DMS53 treated with DMSO at 0.1 percent for 48 hours (cell line): Measurements from ENCODE around the gene DHRS12.
A peak's percentile ranks its signal among the peaks of the same experiment; 100 is the strongest.

Source experiments
- DNase-seq: peaks from one replicate; lab custom pipeline; 2025; ENCODE audit not compliant: unreplicated experiment; lab: John Stamatoyannopoulos, UW

Gene DHRS12

DNA sequence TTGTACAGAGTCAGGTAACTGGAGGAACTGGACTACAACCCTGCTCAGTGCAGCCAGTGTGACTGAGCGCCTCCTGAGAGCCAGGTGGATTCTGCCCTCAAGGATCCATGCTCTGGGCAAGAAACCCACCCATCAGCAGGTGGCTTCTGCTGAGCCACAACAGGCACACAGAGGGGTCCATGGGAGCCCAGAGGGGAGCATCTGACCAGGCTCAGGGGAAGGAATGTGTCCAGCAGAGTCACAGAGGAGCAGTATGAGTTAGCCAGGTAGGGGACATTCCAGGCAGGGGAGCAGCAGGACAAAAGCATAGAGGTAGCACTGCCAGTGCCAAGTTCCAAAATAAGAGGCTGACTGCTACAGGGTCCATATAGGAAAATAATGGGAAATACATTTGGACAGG lies 19.9 kb downstream of the DHRS12 start:
- DNase-seq = no peak

DNA sequence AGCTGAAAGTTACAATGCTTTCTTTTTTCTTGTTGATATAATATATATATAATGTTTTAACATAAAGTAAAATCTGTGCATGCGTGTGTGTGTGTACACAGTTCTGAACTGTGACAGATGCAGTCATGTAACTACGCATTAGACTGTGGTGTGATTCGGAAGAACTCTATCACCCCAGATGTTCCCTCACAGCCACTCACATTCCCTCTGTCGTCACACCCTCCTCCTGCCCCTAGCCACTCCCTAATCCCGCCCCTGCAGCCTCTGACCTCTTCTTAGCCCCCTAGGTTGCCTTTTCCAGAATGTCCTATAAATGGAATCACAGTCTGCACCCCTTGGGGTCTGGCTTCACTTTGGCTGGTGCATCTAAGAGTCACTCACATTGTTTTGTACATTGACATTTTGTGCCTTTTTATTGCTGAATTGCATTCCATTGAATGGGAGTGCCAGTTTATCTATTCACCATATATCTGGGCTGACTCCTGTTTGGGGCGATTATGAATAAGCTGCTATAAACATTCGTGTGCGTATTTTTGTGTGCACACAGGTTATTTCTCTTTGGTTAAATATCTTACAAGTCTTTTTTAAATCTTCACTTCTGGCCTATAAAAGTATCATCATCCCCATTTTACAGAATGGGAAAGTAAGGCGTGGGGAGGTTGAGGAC lies 20.4 kb downstream of the DHRS12 start:
- DNase-seq = no peak

DNA sequence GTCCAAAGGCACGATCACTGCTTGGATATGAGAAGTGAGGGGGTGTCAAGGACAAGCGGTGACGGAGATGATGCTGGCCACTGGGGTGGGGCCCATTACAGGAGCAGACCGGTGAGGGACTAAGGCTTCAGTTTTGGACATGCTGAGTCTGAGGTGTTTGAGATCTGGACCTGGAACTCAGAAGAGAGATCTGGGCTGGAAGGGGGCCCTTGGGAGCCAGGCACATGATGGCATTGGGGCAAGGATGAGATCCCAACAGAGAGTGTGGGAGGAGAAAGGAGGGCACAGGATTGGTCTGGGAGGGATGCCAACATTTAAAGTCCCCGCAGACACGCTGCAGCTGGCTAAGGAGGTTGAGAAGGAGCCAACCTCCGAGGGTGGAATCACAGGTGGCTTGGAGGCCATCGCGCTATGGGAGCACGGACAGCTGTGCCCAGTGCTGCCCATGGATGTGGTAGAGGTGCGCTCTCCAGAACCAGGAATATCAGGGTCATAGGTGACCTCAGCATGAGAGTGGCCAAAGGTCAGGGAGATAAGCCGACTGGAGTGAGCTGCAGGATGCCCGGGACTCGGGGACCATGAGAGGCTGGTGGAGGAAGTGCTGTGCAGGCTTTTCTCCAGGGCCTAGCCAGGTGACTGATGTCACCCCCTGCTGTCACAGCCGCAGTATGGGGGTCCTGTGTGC lies 21.8 kb downstream of the DHRS12 start:
- no peak for DNase-seq

DNA sequence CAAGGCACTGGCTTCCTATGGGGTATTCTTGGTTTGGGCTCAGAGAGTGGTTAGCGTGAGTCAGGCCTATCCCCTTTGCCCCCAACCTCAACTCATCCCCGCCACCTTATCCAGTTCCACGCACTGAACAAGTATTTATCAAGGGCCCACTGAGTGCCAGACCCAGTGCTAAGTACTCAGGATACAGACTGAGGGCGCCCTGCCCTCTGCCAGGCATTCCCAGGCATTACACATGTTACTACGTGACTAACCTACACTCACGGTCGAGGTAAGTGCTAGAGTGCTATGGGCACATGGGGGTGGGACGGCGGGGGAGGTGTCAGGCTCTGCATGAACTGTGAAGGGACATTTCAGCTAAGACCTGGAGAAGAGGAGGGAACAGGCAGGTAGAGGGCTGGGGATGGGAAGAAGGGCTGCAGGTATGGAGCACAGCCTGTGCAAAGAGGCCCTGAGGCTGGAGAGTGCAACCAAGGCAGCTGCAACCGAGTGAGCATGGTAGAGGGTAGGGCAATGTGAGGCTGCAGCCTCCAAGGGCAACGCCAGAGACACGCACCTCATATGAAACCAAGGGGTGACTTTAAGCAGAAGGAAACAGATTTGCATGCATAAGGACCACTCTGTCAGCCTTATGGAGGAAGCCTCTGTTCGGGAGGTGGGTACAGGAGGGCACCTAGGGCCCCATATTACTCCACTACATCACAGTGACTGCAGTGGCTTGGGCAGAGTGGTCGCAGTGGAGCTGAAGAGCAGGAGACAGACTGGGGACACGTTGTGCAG lies 22.5 kb downstream of the DHRS12 start:
- peak; percentile 8 for DNase-seq

DNA sequence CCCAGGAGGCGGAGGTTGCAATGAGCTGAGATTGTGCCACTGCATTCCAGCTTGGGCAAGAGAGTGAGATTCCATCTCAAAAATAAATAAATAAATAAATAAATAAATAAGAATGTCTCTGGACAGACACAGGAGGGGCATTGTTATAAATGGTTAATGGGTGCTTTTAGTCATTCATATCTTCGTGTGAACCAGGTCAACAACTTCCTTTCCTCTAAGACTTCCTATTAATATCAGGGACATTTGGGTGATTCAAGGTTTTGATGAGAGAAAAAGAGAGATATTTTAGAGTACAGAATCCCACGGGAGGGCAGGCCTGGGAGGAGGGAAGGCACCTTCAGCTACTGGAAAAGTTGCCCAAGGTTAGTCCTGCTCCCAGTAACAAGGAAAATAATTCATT lies 23.9 kb downstream of the DHRS12 start:
- no peak for DNase-seq

DNA sequence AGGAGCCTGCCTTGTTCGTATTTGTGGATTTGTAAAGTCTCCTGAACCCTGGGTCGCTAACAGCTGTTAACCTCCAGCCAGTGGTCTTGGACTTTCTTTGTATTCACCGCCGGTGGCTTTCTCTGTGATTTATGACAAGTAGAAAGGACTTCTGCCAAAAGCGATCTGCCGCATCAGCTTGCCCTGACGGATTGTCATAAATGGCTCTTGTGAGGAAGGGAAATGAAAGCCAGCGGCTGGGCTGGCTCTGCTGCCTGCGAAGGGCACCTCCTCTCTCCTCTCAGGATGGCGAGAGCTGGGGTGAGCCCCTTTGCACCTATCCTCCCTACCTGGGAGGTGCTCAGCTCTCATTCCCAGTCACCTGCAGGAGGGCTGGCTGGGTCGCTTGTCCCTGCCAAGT lies 25.6 kb downstream of the DHRS12 start:
- DNase-seq = no peak

DNA sequence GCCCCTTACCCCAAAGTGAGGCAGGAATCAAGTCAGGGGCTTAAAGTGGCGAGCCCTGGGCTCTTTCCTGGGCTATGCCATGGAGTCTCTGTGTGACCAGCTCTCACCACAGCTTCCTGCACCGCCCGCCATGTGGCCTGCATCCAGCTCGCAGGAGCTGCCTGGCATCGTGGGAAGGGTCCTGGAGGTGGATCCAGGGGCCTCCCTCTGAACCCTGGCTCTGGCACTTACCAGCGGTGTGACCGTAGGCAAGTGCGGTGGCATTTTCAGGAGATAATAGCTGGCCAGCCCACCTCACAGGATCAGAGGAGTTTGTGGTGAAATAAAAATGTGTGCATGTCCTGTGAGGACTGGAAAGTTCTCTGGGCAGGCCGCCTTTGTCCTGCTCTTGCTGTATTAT lies 26.0 kb downstream of the DHRS12 start:
- DNase-seq = no peak

DNA sequence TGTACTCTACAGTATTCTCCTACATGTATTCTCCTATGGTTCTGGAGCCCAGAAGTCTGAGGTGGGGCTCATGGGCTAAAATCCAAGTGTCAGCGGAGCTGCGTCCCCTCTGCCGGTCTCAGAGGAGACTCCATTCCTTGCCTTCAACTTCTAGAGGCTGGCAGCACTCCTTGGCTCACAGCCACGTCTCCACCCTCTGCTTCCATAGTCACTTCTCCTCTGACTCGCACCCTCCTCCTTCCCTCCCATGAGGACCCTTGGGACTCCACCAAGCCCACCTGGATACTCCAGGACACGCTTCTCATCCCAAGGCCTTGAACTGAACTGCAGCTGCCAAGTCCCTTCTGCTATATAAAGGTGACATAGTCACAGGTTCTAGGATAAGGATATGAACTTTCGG lies 27.8 kb downstream of the DHRS12 start:
- no peak for DNase-seq

DNA sequence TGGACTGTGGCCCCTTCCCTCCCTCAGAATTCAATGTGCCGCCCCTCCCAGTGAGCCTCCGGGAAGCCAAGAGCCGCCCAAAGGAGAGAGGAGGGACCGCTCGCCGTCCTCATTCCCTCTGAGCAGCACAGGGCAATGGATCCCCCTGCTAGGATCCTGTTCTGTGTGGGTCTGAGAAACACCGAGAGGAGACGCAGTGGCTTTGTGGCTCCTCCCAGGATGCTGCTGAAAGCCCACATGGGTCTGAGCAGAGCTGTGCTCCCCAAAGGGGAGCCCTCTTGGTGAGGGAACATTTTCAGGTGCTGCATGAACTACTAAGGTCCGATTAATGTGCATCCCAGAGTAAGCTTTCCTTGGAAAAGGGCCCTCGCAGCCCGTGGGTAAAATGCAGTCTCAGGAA lies 30.4 kb downstream of the DHRS12 start:
- no peak for DNase-seq

DNA sequence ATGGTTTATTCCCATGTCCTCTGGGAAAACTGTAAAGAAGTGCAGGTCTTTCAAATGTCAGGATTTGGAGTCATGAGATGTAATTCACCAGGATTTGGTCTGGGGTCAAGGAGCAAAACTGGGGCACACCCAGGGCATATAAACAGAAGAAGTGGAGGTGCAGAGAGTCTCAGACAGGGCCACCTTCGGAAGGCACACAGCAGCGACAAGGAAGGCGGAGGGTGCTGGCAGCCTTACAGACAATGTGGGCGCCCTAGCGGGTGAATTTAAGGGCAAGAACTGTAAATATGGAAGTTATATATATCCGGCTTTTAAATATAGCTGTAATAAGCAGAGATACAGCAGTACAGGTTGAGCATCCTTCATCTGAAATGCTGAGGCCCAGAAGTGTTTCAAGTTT lies 31.2 kb downstream of the DHRS12 start:
- no peak for DNase-seq

DNA sequence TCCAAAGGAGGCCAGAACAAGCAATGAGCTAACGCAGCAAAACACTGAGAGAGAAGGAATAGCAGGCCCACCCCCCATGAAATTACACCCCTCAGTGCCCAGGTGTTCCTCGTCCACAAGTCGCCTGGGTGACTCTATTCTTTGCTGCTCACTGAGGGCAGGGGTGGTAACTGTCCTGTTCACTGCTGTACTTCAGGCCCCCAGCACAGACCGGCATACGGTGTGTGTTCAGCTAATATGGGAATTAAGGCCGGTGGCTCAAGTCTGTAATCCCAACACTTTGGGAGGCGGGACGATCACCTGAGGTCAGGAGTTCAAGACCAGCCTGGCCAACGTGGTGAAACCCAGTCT lies 31.9 kb downstream of the DHRS12 start:
- DNase-seq = no peak

DNA sequence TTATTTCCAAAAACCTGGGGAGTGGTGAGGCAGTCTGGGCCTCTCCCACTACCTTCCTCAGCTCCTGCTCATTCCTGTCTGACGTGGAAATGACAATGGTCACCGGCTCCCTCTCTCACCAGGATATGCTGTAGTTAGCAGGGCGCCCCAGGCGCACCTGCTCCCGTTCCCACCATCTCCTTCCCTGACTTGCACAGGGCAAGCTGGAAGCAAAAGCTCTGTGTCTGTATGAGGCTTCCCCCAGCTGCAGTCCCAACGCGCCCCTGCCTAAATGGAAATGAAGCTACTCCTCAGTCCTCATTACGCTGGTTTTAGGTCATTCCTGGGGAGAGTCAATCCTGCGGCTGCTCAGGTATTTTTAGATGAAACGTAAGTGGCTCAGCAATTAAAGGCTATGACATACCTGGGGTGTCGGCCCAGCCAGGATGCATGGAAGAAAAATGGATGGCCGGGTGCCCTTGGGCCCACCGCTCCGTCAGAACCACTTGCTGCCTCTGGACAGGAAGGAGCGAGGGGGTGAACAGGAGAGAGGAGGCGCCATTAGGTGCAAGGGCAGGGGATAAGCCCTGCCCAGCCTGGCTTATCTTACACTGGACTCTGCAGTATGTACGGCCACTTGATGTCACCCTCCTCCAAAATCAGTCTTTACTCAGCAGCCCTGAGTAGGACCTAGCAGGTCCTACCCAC lies 32.4 kb downstream of the DHRS12 start:
- peak; percentile 90 for DNase-seq

DNA sequence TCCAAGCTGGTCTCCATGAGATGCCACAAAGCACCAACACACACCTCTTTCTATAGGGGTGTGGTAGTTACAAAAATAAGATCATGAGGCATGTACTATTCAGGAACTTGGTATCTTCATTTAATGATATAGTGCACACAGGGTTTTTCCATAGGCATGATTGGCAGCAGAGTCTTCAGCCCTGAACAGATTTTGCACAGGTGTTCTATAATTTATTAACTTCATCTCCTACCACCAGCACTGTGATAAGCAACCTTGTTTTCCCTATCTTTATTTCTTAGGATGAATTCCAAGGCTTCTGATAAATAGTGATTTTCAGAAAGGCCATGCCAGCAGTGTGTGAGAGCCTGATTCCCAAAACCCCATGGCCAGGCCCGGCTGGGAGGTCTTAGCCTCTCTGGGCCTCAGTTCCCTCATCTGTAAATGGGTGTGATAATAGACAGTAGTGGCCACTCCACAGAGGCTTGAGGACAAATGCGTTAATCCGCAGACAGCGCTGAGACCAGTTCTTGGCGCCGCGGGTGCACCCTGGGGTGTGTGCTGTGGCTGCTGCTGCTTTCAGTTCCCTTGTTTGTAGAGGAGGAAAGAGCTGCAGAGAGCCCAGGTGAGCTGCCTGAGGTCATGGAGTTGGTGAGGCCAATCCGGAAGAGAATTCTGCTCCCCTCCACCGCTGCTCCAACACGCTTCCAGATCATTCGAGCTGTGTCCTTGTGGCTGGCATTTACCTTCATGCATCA lies 33.1 kb downstream of the DHRS12 start:
- DNase-seq = peak; percentile 90

DNA sequence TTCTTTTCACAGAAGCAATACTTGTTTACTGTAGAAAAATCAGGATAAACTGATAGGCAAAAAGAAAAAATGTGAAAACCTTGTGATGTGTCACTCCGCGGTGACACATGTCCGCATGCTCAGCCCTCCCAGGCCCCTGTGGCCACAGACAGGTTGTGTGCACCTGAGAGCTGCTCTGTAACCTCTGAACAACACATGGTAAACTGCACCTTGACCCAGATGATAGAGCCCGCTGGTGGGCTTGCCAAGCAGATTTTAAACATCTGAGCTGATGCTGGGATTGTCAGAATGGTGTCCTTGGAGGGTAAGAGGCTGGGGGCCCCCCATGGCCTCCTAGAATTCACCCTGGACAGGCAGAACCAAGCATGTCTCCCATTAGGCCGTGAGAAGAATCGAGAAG lies 33.8 kb downstream of the DHRS12 start:
- DNase-seq = no peak

DNA sequence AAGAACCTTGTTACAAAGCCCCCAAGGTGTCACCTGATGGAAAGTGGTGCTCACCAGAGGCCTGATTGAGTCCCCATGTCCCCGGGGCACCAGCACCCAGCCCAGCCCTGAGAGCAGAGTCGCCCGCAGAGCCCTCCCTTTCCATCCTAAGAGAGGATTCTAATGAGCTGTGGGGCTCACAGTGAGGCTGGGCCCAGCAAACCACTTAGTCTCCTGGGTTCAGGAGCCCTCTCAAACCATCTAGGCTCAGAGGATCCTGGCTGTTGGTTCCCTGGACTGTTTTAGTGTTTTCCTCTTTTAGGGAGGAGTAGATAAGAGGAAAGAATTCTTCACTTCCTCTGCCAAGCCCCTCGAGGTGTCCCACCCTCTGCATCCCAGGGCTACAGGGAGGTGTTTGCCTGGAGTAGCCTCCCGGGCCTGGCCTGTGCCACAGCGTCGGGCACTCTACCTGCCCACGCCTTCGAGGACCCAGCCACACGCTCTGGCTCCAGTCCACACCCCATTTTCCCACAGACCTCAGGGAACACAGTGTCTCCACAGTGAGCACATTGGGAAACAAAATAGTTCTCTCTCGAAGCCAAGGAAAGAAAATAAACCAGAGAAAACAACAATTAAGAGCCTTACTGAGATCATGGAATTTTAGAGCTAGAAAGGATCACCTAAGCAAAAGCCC lies 34.4 kb downstream of the DHRS12 start:
- no peak for DNase-seq

DNA sequence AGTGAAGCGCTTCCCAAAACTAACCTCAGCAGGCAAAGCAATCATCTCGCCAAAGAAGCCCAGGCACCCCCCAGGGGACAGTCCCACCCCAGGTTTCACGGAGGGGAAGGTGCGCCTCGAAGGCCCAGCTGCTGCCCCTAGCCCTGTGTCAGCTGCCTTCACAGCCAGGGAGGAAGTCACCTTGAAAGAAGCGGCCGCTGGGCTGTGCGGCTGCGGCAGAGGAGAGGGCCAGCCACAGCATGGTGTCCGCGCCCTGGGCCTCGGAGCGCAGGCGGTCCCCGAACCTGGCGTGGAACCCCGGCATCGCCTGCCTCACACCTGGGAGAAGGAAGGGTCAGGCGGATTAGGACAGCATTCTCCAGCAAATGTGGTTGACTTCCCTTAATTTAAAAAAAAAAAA lies 35.0 kb downstream of the DHRS12 start:
- DNase-seq = no peak

DNA sequence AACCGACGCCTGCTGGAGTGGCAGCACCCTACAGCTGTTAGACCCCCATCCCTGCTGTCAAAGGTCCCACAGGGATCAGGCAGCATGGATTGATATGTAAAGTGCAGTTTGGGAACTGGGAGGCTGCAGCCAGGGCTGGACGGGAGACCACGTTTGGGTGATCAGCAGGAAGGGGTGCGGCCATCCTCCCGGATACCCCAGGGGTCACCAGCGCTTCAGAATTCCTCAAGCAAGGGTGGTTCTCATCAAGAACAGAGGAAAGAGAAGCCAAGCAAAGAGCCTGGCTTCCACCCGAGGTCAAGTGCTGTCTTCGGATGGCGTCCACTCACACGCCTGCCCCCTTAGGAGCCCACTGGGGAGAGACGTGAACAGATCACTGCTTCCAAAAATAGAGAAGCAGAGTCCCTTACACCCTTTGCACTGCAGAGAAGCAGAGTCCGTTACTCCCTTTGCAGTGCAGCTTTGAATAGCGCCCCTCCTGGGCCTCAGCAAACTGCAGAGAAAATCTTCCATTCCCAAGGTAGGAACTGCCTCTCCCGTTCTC lies 35.5 kb downstream of the DHRS12 start:
- DNase-seq = no peak

DNA sequence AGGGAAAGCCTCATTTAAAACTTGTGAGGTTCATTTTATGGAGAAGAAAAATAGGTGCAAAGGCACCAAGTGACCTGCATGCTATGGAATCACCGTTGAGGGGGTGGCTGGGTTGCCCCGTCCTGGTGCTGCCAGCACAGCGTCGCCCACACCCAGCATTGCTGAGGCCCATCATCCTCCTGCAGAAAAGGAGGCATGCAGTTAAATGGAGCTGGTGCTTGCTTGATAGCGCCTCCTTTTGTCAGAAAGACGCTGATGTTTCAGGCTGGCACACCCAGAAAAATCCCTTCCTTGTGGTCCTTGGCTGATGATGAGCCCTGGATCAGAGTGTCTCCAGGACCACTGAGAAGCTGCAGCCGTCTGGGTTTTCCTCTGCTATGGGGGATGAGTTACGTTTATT lies 36.9 kb downstream of the DHRS12 start:
- no peak for DNase-seq

DNA sequence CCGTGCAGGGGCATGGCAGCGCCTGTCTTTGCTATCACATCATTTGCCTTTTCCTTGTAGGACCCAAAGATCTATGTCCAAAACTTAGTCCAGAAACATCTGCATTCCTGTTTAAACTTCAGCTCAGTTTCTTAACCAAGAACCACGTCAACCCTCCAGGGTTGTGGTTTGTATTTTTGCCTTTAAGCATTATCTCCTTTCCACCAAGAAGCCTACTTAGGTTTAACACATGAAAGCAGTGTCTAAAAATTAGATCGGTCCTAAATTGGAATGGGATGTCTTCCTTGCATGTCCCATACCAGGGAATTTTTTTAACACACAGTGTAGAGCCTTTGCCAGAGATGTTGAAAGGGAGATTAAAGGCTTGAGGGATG lies 38.8 kb downstream of the DHRS12 start:
- no peak for DNase-seq
